Activated B cell treated with CpG ODN at 0.5 μM for 24 hours (primary cell): Measurements from ENCODE around the gene TBX20. TPM values are rescaled to one million over a fixed set of nuclear protein-coding genes. Genes with fewer than 3 reads are reported as not detected.
"Not testable (repeated sequence)": the region's sequence is repeated elsewhere in the genome, so short reads cannot be mapped to it uniquely, and the experiment has no call there.

Source experiments
- ATAC-seq: fragments of 200-7000 bp; cut with Tn5 transposase; one replicate; pipeline ENCODE4 v1.10.0; 2021; ENCODE audit warnings: low read depth, mild to moderate bottlenecking, moderate library complexity
- CTCF ChIA-PET: fragments of 350-600 bp; sonication (Branson Sonifier 250); formaldehyde crosslinking; loops from one replicate; lab custom pipeline; 2021; ENCODE audit warnings: antibody characterized with exemption; lab: Charles Lee
- POLR2A ChIA-PET: fragments of 350-600 bp; sonication (Branson Sonifier 250); formaldehyde crosslinking; loops from one replicate; lab custom pipeline; 2021; ENCODE audit warnings: antibody characterized with exemption; lab: Charles Lee
- DNase-seq: peaks from one replicate; pipeline ENCODE4 v3.0.0; 2022
- H3K27ac Mint-ChIP-seq: one replicate; pipeline ENCODE4 v1.8.0; 2020; ENCODE audit warnings: mixed read lengths
- H3K27me3 Mint-ChIP-seq: one replicate; pipeline ENCODE4 v1.8.0; 2021; ENCODE audit warnings: mixed read lengths
- H3K36me3 Mint-ChIP-seq: one replicate; pipeline ENCODE4 v1.8.0; 2021; ENCODE audit warnings: low read depth, mixed read lengths
- H3K4me1 Mint-ChIP-seq: one replicate; pipeline ENCODE4 v1.8.0; 2021; ENCODE audit warnings: mixed read lengths
- H3K4me3 Mint-ChIP-seq: one replicate; pipeline ENCODE4 v1.8.0; 2020; ENCODE audit warnings: mild to moderate bottlenecking, mixed read lengths
- H3K9me3 Mint-ChIP-seq: one replicate; pipeline ENCODE4 v1.8.0; 2020; ENCODE audit warnings: mixed read lengths
- intact Hi-C: fragments of 100-400 bp; cut with micrococcal nuclease; formaldehyde crosslinking; loops from one replicate; pipeline ENCODE4 v1.15.1; 2024
- total RNA-seq: library from RNA; stranded (reverse); gene quantifications from 2 replicates; pipeline ENCODE4 v1.2.3, GENCODE V29; 2022

Gene TBX20
- total RNA-seq, 1 donor from 2014 or later: 0.11 TPM

DNA sequence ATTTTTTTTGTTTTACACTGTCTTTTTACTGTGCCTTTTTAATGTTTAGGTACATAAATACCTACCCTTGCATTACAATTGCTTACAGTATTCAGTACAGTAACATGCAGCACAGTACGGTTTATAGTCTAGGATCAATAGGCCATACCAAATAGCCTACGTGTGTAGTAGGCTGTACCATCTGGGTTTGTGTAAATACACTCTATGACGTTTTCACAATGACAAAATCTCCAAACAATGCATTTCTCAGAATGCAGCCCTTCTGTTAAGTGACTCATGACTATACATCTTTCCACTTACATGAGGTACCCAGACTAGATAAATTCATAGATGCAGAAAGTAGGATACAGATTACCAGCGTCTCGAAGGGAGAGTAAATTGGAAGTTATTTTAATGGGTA lies 26.5 kb downstream of the TBX20 start:
- H3K27ac Mint-ChIP-seq, intact Hi-C loops, DNase-seq, H3K9me3 Mint-ChIP-seq, H3K4me3 Mint-ChIP-seq, CTCF ChIA-PET, H3K36me3 Mint-ChIP-seq, ATAC-seq, H3K4me1 Mint-ChIP-seq, POLR2A ChIA-PET: not testable (repeated sequence)
- peaks cover 21% of the 10 kb centered on the region for H3K27me3 Mint-ChIP-seq

DNA sequence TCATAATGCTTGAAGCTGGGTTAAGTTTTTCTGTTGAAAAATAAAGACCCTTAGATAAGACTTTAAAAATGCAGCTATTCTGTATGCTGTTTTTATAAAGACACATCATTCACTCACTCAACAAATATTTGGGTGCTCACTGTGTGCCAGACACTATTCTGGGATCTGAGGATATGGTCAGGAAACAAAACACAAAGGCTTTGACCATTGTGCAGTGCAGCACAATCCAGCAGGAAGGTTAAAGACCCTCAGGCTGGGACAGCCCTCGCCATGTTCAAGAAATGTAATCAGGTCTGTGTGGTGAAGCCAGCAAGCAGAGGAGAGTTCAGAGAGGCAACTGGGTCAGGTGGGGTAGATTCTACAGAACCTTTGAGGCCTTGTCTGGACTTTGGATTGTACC lies 31.5 kb downstream of the TBX20 start:
- intact Hi-C loops, H3K4me1 Mint-ChIP-seq, H3K27ac Mint-ChIP-seq: not testable (repeated sequence)

DNA sequence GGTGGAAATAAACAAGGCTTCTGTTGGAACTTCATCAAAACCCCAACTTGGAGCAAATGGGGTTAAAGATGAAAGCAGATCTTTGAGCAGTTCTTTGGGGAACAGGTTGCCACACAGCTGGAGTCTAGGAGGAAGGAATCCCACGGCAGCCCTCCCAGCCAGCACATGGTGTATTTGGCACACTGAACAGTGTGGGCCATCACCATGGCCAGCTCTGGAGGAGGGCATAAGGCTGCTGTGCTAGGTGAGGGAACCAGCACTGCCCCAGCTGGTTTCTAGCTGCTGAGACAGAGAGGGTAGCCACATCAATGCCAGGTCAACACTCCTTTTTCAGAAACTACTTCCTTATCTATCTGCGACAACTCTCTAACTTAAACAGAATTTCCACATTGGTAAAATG lies 33.7 kb downstream of the TBX20 start:
- POLR2A ChIA-PET, ATAC-seq, H3K27ac Mint-ChIP-seq, intact Hi-C loops, DNase-seq, H3K4me3 Mint-ChIP-seq, CTCF ChIA-PET, H3K4me1 Mint-ChIP-seq, H3K9me3 Mint-ChIP-seq, H3K36me3 Mint-ChIP-seq: not testable (repeated sequence)
- H3K27me3 Mint-ChIP-seq: peaks cover 22% of the 10 kb centered on the region

More for the DNA sequence above, 31.5 kb downstream of the TBX20 start:
- H3K9me3 Mint-ChIP-seq, CTCF ChIA-PET, H3K4me3 Mint-ChIP-seq, H3K36me3 Mint-ChIP-seq, DNase-seq, POLR2A ChIA-PET, ATAC-seq: not testable (repeated sequence)
- H3K27me3 Mint-ChIP-seq: peaks cover 19% of the 10 kb centered on the region

DNA sequence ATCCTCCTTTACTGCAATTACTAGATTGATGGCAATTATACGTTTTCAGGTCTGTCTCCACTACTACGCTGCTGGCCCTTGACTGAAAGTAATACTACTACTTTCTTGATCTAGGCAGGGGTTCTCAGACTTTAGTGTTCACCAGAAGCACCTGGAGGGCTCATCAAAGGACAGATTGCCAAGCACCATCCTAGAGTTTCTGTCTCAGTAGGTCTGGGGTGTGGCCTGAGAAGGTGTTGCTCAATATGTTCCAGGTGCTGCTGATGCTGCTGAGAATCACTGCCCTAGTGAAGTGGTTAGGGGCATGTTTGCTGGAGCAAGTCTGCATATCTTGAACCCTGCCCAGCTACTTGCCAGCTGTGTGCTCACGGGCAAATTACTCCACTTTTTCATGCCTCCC lies 37.9 kb downstream of the TBX20 start:
- H3K4me1 Mint-ChIP-seq, ATAC-seq, DNase-seq, intact Hi-C loops, H3K27me3 Mint-ChIP-seq, CTCF ChIA-PET, H3K9me3 Mint-ChIP-seq, H3K4me3 Mint-ChIP-seq, H3K27ac Mint-ChIP-seq, POLR2A ChIA-PET, H3K36me3 Mint-ChIP-seq: not testable (repeated sequence)

DNA sequence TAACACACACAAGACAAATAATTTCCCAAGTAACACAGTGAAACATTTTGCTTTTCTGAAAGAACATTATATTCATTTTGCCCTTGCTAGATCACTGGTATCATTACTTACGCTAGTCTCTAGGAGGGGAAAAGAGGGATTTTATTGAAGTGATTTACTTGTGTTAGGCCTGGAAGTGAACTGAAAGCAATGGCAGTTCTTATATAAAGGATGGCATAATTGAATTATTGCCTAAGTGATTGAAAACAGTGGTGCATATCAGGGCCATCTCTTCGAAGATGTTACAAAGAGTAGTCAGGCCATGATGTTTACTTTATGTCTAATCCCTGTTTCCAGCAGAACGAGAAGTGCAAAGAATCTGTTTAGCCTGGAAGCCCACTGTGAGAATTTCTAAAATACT lies 38.8 kb downstream of the TBX20 start:
- H3K27me3 Mint-ChIP-seq, H3K27ac Mint-ChIP-seq, H3K36me3 Mint-ChIP-seq, H3K9me3 Mint-ChIP-seq, H3K4me1 Mint-ChIP-seq, ATAC-seq, POLR2A ChIA-PET, H3K4me3 Mint-ChIP-seq, intact Hi-C loops, DNase-seq, CTCF ChIA-PET: not testable (repeated sequence)

DNA sequence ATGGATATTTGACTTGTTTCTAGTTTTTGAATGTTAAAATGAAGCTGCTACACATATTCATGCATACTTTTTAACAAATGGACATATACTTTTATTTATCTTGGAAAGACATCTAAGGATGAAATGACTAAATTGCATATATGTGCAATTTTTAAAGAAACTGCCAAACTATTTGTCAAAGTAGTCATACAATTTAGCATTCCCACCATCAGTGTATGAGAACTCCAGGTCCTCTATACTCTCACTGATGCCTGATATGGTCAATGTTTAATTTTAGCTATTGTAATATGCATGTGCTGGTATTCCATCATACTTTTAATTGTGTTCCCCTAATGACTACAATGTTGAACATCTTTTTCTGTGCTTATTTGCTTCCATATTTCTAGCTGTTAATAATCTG lies 47.0 kb downstream of the TBX20 start:
- ATAC-seq, H3K4me1 Mint-ChIP-seq, intact Hi-C loops, H3K36me3 Mint-ChIP-seq, DNase-seq, H3K4me3 Mint-ChIP-seq, H3K9me3 Mint-ChIP-seq, POLR2A ChIA-PET, H3K27me3 Mint-ChIP-seq, CTCF ChIA-PET, H3K27ac Mint-ChIP-seq: not testable (repeated sequence)

DNA sequence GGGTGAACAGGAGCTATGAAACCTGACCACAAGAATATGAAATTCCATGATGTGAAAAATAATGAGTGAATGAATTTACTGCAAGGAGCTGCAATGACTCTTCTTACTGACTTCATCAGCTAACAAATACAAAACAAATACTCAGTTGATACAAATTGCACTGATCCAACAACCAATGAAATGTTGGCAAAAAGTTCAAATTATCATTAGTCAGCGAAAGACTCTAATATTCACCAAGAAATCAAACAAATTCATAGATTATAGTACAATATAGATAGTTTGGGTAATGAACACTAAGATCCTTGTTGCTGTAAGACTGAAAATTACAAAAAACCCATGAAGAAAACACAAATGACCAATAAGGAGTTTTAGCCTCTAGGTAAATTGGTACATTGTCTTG lies 49.0 kb downstream of the TBX20 start:
- H3K4me1 Mint-ChIP-seq, ATAC-seq, DNase-seq, H3K27me3 Mint-ChIP-seq, H3K4me3 Mint-ChIP-seq, H3K27ac Mint-ChIP-seq, CTCF ChIA-PET, H3K36me3 Mint-ChIP-seq, POLR2A ChIA-PET, intact Hi-C loops, H3K9me3 Mint-ChIP-seq: not testable (repeated sequence)

DNA sequence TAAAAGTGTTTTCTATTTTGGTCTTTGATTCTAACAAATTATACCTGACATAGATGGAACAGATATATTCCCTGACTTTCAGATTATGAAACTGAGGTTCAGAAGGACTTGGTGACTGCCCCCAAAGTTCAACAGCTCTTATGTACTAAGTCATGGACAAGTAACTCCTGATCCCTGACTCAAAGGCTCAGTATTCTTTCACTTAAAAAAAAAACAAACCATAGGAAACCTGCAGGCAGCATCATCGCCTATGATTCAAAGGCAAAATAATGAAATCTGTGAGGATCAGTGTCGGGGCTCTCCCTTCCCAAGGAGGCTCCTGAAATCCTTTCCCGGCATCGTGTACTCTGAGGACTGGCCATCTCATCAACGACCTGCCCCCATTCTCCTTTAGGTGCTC lies 49.9 kb downstream of the TBX20 start:
- ATAC-seq, H3K27ac Mint-ChIP-seq, CTCF ChIA-PET, H3K27me3 Mint-ChIP-seq, POLR2A ChIA-PET, H3K9me3 Mint-ChIP-seq, H3K4me3 Mint-ChIP-seq, intact Hi-C loops, H3K4me1 Mint-ChIP-seq, H3K36me3 Mint-ChIP-seq, DNase-seq: not testable (repeated sequence)

DNA sequence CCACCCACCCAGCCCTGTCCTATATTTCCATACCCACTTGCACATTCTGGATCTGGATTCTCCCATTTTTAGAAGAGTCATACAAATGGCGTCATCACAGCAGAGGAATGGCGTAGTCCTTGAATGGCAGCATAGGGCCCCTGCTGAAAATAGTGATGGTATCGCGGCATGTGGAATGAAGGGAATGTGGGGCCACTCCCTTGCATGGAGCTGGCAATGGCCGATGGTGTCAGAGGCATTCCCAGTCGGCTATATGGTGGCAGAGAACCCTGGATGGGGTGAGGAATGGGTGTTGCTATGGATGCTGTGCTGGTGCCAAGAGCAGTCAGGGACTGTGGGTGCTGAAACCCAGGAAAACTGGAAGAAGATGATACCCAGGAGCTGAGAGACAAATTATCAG lies 51.5 kb downstream of the TBX20 start:
- CTCF ChIA-PET, H3K36me3 Mint-ChIP-seq, DNase-seq, H3K4me3 Mint-ChIP-seq, H3K27me3 Mint-ChIP-seq, H3K4me1 Mint-ChIP-seq, H3K9me3 Mint-ChIP-seq, intact Hi-C loops, ATAC-seq, POLR2A ChIA-PET, H3K27ac Mint-ChIP-seq: not testable (repeated sequence)

DNA sequence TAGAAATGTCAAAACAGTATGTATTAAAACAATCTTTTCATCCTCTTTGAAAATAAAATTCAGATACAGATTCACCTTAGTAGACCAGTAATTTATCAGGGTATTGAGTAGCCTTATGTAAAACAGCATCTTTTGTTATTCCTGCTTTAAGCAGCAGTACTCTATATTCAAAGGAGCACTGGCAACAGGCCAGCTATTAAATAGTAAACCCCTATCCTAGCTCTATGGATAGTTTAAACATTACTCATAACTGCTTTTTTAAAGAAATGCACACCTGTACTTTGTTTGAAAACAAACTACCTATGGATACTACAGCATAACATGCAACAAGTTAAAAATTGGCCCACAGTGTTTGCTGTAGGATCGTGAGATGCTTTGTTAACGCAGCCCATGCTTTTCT lies 53.7 kb downstream of the TBX20 start:
- H3K27ac Mint-ChIP-seq, ATAC-seq, CTCF ChIA-PET, H3K9me3 Mint-ChIP-seq, intact Hi-C loops, H3K4me3 Mint-ChIP-seq, DNase-seq, POLR2A ChIA-PET, H3K4me1 Mint-ChIP-seq, H3K36me3 Mint-ChIP-seq: not testable (repeated sequence)
- peaks cover 10% of the 10 kb centered on the region for H3K27me3 Mint-ChIP-seq

DNA sequence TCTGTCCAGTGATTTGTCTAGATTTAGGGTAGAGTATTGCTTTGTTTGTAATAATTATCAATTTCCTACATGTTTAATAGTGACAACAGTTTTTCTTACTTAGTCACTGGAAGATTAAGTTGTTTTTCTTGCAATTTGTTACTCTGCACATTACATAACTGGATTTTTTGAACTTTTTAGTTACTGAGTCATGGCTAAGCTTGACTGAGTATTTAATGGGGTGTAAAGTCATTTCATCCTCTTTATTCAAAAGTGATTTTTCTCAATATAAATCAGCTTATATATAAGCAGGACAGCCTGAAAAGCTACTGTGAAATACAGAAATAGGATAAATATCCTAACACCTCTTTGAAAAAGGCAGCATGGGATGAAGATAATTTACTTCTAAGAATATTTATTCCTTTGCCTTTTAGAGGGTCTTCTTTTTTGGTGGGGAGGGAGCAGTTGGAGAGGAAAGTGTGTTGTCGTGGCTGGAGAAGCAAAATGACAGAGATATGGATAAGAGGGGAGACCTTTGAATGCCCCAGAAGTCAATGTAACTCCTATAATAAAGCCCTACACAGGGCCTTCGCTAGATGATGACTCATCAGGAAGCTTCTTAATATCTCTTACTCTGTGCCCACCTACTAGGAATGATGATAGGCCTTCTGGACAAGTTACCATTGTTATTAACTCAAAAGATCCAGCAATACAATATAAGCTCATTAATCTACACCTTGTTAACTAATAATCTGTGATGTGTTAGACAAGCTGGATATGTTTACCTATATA lies 55.3 kb downstream of the TBX20 start:
- H3K4me3 Mint-ChIP-seq, ATAC-seq, DNase-seq, H3K4me1 Mint-ChIP-seq, H3K27ac Mint-ChIP-seq, H3K36me3 Mint-ChIP-seq, POLR2A ChIA-PET, CTCF ChIA-PET, H3K9me3 Mint-ChIP-seq: not testable (repeated sequence)
- intact Hi-C loops: loop anchor here (10.0 kb wide), 1 partner anchor 776 kb away; no protein-coding TSS in a partner anchor
- peaks cover 10% of the 10 kb centered on the region for H3K27me3 Mint-ChIP-seq

DNA sequence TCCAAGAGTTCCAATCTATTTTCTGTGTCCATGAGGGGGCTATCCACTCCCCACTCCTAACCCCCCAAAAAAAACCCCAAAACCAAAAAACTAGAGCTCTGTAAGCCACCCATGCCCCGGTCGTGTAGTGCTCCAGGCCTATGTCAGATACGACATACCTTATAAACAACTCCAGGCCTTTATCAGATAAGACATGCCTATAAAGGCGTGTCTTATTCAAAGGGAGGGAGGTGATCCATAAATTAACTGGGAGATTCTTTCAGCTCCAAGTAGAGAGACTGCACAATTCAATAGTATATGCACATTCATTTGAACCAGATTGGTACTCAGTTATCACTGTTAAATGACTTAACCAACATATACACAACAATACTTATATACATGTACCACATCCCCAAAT lies 62.3 kb downstream of the TBX20 start:
- CTCF ChIA-PET, H3K4me1 Mint-ChIP-seq, ATAC-seq, POLR2A ChIA-PET, H3K4me3 Mint-ChIP-seq, DNase-seq, H3K9me3 Mint-ChIP-seq, H3K27ac Mint-ChIP-seq, H3K36me3 Mint-ChIP-seq: not testable (repeated sequence)
- intact Hi-C loops: loop anchor here (2.0 to 10.0 kb wide), 2 partner anchors 433 to 783 kb away; no protein-coding TSS in a partner anchor
- peaks cover 13% of the 10 kb centered on the region for H3K27me3 Mint-ChIP-seq
